ENCODE results near the gene TOMM20.
"Not testable (repeated sequence)": the region's sequence is repeated elsewhere in the genome, so short reads cannot be mapped to it uniquely, and the experiment has no call there.

TOMM20 gene

GRCh38 chr1:235128456-235129328 is at the start of gene TOMM20:
TOMM20 (minus strand) TSS chr1:235128837; CDS start chr1:235128715, 122 bp downstream.
- DNase-seq: peak; percentile 97

- DNase-seq: no peak
These were observed 47.8 kb upstream of the TOMM20 start for GRCh38 chr1:235176486-235176885.

GRCh38 chr1:235169986-235170385 is 41.3 kb upstream of the TOMM20 start:
- DNase-seq: no peak

- DNase-seq: no peak
These were observed 39.7 kb upstream of the TOMM20 start for GRCh38 chr1:235168375-235168774.

GRCh38 chr1:235161685-235162327 is 33.2 kb upstream of the TOMM20 start:
- DNase-seq: no peak

GRCh38 chr1:235160957-235161684 is 32.5 kb upstream of the TOMM20 start, which contains the start of gene RBM34:
RBM34 (minus strand) TSS chr1:235161250; CDS start chr1:235161226, 24 bp downstream.
- peak; percentile 92 for DNase-seq

- peak; percentile 64 for DNase-seq
These were observed 31.8 kb upstream of the TOMM20 start for GRCh38 chr1:235160383-235160956.

GRCh38 chr1:235159930-235160329 is 31.3 kb upstream of the TOMM20 start:
- DNase-seq: not testable (repeated sequence)

- DNase-seq: not testable (repeated sequence)
These were observed 30.6 kb upstream of the TOMM20 start for GRCh38 chr1:235159284-235159683.

- DNase-seq: no peak
These were observed 30.0 kb upstream of the TOMM20 start for GRCh38 chr1:235158680-235159079.

GRCh38 chr1:235157150-235157549 is 28.5 kb upstream of the TOMM20 start:
- DNase-seq: no peak

GRCh38 chr1:235156740-235157139 is 28.1 kb upstream of the TOMM20 start:
- DNase-seq: no peak

GRCh38 chr1:235156265-235156664 is 27.6 kb upstream of the TOMM20 start:
- DNase-seq: no peak

GRCh38 chr1:235152235-235152634 is 23.6 kb upstream of the TOMM20 start:
- no peak for DNase-seq

- no peak for DNase-seq
These were observed 22.4 kb upstream of the TOMM20 start for GRCh38 chr1:235151033-235151432.

GRCh38 chr1:235149824-235150223 is 21.2 kb upstream of the TOMM20 start:
- no peak for DNase-seq

- no peak for DNase-seq
These were observed 18.6 kb upstream of the TOMM20 start for GRCh38 chr1:235147269-235147668.

GRCh38 chr1:235145639-235146038 is 17.0 kb upstream of the TOMM20 start:
- no peak for DNase-seq

GRCh38 chr1:235142991-235143390 is 14.4 kb upstream of the TOMM20 start:
- DNase-seq: no peak

GRCh38 chr1:235139315-235139714 is 10.7 kb upstream of the TOMM20 start:
- no peak for DNase-seq

- no peak for DNase-seq
These were observed 10.2 kb upstream of the TOMM20 start for GRCh38 chr1:235138821-235139220.

- no peak for DNase-seq
These were observed 7.5 kb upstream of the TOMM20 start for GRCh38 chr1:235136111-235136510.

- DNase-seq: no peak
These were observed 5.5 kb upstream of the TOMM20 start for GRCh38 chr1:235134171-235134570.

Data from CD4-positive, alpha-beta T cell treated with Interleukin-21 for 1 hour (primary cell).